H1 (cell line): ENCODE data around the gene PPP1R3E.

ENCODE experiments used
- EP300 ChIP-seq, 2 experiments: IDR thresholded peaks; 1 replicate in 1 of 2; 2 replicates in 1 of 2; pipeline ENCODE4 v1.6.1; 2011 to 2012; ENCODE audit warnings: low read depth in 2 of 2, low read length in 2 of 2, mild to moderate bottlenecking in 2 of 2, borderline replicate concordance in 1 of 2, inconsistent platforms in 1 of 2, moderate library complexity in 1 of 2
- EZH2 ChIP-seq: fragments of 200-600 bp; sonication (generic); IDR thresholded peaks from 2 replicates; pipeline ENCODE4 v1.7.1; 2012; ENCODE audit warnings: low read depth, mild to moderate bottlenecking, moderate library complexity, low read length, inconsistent platforms; ENCODE audit not compliant: severe bottlenecking
- GTF2F1 ChIP-seq: IDR thresholded peaks from 2 replicates; pipeline ENCODE4 v1.6.1; 2012; ENCODE audit warnings: low read depth, low read length, improper control_type of control experiment, borderline replicate concordance
- MAFK ChIP-seq: IDR thresholded peaks from 2 replicates; pipeline ENCODE4 v1.6.1; 2012; ENCODE audit warnings: low read depth, mild to moderate bottlenecking, improper control_type of control experiment, low read length
- RXRA ChIP-seq: IDR thresholded peaks from 2 replicates; pipeline ENCODE4 v1.6.1; 2011; ENCODE audit warnings: low read depth, mild to moderate bottlenecking, low read length, moderate library complexity; ENCODE audit not compliant: insufficient read depth
- SUZ12 ChIP-seq: fragments of 200-600 bp; sonication (generic); IDR thresholded peaks from 2 replicates; pipeline ENCODE4 v1.6.1; 2012; ENCODE audit warnings: mild to moderate bottlenecking, inconsistent platforms, low read length, moderate library complexity, mixed read lengths
- TAF1 ChIP-seq: IDR thresholded peaks from 2 replicates; pipeline ENCODE4 v1.6.1; 2011; ENCODE audit warnings: mild to moderate bottlenecking, low read depth, low read length
- ZNF274 ChIP-seq: IDR thresholded peaks from 2 replicates; pipeline ENCODE4 v1.7.0; 2012; ENCODE audit warnings: low read length, borderline replicate concordance; ENCODE audit errors: extremely low read depth
- TF ChIP-seq, protein P1 (sequence below), 3 experiments: IDR thresholded peaks; 1 replicate in 2 of 3; 2 replicates in 1 of 3; pipeline versions ENCODE4 v1.5.1 to v1.6.1; 2011; ENCODE audit warnings: low read length in 3 of 3, mild to moderate bottlenecking in 3 of 3, inconsistent platforms in 2 of 3, low read depth in 1 of 3, moderate library complexity in 1 of 3; ENCODE audit not compliant: insufficient read depth in 1 of 3; ENCODE audit errors: control extremely low read depth in 1 of 3
- TF ChIP-seq, protein P2 (sequence below): IDR thresholded peaks from 2 replicates; pipeline ENCODE4 v1.6.1; 2012; ENCODE audit warnings: low read length, inconsistent platforms

DNA sequence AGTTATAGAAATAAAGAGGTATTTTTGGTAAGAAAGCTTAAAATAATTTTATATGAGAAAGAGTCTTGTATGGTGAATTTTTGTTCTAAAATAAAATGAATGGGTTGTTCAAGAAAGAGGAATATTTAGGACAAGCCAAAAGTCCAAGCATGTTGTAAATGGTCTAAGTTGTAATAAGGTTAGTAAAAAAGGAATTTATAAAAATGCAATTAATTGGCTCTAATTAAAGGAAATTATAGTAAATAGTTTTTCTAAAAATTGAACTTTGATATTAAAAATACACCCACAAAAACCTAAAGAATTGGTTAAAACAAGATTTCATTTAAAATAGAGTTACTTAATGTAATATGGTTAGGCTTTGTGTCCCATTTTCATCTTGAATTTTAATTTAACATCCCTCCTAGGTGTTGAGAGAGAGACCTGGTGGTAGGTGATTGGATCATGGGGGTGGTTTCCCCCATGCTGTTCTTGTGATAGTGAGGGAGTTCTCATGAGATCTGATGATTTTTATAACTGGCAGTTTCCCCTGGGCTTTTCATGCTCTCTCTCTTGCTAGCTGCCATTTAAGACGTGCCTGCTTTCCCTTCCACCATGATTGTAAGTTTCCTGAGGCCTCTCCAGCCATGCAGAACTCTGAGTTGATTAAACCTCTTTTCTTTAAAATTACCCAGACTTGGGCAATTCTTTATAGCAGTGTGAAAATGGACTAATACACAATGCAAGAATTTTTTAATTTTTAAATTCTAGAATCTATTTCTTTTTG lies 37.0 kb upstream of the PPP1R3E start:
- TF ChIP-seq, protein P1, sequence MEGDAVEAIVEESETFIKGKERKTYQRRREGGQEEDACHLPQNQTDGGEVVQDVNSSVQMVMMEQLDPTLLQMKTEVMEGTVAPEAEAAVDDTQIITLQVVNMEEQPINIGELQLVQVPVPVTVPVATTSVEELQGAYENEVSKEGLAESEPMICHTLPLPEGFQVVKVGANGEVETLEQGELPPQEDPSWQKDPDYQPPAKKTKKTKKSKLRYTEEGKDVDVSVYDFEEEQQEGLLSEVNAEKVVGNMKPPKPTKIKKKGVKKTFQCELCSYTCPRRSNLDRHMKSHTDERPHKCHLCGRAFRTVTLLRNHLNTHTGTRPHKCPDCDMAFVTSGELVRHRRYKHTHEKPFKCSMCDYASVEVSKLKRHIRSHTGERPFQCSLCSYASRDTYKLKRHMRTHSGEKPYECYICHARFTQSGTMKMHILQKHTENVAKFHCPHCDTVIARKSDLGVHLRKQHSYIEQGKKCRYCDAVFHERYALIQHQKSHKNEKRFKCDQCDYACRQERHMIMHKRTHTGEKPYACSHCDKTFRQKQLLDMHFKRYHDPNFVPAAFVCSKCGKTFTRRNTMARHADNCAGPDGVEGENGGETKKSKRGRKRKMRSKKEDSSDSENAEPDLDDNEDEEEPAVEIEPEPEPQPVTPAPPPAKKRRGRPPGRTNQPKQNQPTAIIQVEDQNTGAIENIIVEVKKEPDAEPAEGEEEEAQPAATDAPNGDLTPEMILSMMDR (IDR thresholded peaks at IDR 0.05; ENCODE audit: control extremely low read depth in 1 of 3, insufficient read depth in 1 of 3, low read depth in 1 of 3, low read length in 3 of 3): no peak
- TF ChIP-seq GTF2F1: no peak
- TF ChIP-seq TAF1: no peak
- no peak for TF ChIP-seq EP300 (IDR thresholded peaks at IDR 0.05; ENCODE audit: borderline replicate concordance in 1 of 2, low read depth in 2 of 2, low read length in 2 of 2)
- TF ChIP-seq ZNF274: no peak
- no peak for TF ChIP-seq SUZ12
- no peak for TF ChIP-seq RXRA
- TF ChIP-seq, protein P2, sequence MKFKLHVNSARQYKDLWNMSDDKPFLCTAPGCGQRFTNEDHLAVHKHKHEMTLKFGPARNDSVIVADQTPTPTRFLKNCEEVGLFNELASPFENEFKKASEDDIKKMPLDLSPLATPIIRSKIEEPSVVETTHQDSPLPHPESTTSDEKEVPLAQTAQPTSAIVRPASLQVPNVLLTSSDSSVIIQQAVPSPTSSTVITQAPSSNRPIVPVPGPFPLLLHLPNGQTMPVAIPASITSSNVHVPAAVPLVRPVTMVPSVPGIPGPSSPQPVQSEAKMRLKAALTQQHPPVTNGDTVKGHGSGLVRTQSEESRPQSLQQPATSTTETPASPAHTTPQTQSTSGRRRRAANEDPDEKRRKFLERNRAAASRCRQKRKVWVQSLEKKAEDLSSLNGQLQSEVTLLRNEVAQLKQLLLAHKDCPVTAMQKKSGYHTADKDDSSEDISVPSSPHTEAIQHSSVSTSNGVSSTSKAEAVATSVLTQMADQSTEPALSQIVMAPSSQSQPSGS: no peak
- no peak for TF ChIP-seq EZH2
- no peak for TF ChIP-seq MAFK
